ENCODE measurements around the gene KIF11.
"Not testable (repeated sequence)": the region's sequence is repeated elsewhere in the genome, so short reads cannot be mapped to it uniquely, and the experiment has no call there.

The KIF11 gene

DNA sequence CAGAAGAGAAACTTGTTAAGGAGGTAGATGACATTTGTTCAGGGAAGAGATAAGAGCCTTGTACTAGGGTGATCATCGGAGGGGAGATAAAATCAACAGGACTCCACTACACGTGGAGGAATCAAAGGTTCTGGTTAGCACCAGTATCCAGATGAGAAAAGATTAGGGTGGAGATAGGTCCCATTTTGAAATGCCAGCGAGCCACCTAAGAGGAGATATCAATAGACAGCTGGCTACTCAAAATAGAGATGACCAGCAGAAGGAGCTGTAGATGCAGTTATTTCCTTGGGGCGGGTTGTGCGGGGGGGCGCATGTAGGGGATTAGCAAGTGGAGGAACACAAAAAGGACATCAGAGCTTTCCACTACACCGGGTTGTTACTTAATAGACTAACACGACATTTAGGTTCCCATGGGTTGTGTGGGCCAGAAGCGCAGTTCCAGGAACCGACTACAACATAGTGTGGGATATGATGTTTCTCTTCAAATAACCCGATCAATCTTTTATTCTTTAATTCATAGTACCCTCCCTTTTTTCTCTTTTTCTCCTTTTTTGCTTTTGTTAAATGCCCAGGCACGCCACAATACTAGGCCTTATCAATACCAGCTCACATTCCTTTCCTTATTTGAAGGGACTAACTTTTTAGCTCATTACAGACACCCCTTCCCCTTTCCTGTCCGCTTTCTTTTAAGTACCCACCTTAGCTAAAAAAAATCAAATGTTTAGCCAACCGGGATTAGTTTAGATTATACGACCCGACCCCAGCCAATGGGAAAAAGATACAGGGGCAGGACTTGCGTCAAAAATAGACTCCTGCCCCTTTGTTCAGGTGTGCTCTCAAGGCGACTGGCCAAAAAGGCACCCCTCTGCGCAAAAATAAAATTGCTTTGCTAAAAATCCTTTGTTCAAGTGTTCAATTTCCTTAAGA lies 2.0 kb upstream of the KIF11 start:
- no peak for DNase-seq (ENCODE audit: low read depth)

DNA sequence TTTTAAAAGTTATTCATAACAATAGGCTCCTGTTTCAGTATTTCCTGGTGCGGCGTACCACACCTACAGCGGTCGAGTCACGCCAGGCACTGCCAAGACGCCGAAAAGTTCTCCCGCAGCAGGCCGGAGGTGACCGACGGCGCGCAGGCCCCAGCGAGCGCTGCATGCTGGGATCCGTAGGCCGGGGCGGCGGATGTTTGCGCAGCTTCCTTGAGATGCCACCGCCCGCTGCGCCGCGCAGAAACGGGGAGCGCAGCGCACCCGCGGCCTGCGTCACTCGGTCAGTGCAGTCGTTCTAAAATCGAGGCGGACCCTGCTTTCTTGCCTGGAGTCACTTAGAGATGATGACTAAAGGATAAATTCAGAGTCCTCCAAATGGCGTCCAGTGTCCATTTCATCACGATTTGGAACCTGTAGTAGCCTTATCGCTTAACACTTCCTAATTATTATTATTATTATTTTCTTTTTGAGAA lies 1.3 kb upstream of the KIF11 start:
- DNase-seq (ENCODE audit: low read depth): peak; percentile 82

DNA sequence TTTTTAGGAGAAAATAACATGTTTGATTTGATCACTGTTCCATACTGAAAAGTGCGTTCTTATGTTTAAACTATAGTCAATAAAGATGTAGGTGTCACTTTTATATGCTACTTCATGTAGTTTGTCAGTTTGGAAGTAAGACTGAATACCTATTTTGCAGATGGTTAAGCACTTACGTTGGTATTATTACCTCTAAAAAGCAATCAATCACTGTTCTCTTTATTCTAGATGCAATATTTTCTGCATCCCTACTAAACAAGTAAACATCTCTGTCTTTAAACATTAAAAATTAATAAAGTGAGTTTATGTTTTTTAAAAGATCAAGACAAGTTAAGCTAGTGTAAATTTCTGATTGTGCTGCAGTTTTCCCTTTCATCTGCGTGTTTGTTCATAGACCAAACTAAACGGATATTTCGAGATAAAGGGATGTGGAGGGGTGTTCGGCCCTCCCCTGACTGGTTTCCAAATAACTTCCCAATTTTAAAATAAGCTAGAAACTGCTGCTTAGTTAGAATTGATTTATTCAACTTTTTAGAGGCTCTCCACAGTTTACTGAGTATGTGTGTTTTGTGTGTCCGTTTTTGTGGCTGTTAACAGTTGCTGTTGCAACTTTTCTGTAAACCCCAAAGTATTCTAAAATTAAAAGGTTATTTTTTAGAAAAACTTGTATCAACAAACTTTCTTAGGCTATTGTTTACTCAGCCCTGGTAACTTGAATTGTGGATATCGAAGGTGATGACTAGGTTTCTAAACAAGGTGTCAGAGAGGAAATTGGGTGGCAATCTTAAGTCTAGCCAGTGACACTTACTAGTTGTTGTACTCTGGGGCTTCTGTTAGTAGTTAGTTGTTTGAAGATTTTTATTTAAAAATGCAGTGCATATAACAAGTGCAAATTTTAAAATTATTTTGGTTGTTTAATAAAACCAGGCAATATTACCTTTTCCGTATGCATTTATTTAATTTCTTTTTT lies 974 bp downstream of the KIF11 start:
- DNase-seq (ENCODE audit: low read depth): no peak

DNA sequence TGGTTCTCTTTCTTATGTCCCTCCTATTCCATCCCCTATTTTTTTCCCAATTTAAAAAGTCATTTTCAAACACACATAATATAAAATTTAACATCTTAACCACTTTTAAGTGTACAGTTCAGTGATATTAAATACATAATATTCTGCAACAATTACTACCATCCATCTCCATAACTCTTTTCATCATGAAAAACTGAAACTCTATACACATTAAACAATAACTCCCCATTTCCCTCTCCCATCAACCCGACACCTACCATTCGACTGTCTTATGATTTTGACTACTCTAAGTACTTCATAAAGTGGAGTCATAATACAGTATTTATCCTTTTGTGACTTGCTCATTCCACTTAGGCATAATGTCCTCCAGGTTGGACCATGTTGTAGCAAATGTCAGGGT lies 2.6 kb downstream of the KIF11 start:
- no peak for DNase-seq (ENCODE audit: low read depth)

DNA sequence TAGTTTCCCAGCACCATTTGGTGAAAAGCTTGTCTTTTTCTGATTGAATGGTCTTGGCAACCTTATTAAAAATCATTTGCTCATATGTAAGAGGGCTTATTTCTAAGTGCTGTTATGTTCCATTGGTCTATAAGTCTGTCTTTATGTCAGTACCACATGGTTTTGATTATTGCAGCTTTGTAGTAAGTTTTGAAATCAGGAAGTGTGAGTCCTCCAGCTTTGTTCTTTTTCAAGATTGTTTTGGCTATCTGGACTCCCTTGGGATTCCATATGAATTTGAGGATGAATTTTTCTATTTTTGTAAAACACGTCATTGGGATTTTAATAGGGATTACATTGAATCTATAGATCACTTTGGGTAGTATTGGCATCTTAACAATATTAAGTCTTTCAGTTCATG lies 5.4 kb downstream of the KIF11 start:
- DNase-seq (ENCODE audit: low read depth): no peak

DNA sequence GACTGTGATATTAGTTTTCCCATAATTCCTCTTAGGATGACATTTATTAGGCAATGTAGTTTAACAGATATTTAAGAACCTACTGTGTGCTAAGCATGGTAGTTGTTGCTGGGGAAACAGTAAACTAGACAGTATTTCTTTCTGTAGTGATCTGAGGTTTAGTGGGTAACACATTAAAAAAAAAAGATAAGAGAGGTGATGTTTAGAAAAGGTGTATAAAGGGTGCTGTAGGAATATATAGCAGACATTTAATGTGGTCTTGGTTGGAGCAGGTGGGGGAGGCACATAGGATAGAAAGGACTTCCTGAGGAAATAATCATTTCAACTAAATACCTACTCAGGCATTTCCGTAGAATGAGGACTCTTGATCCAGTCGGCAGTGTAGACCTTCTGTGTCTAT lies 11.9 kb downstream of the KIF11 start:
- DNase-seq (ENCODE audit: low read depth): no peak

DNA sequence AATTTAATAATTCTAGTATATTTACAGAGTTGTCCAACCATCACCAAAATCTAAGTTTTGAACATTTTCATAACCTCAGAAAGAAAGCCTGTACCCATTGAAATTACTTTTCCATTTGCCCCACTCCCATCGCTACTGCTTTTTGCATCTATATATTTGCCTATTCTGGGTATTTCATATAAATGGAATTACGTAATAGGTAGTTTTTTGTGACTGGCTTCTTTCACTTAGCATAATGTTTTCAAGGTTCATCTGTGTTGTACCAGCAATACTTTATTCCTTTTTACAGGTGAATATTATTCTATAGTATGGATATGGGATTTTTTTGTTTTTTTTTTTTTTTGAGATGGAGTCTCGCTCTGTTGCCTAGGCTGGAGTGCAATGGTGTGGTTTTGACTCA lies 22.6 kb downstream of the KIF11 start:
- no peak for DNase-seq (ENCODE audit: low read depth)

DNA sequence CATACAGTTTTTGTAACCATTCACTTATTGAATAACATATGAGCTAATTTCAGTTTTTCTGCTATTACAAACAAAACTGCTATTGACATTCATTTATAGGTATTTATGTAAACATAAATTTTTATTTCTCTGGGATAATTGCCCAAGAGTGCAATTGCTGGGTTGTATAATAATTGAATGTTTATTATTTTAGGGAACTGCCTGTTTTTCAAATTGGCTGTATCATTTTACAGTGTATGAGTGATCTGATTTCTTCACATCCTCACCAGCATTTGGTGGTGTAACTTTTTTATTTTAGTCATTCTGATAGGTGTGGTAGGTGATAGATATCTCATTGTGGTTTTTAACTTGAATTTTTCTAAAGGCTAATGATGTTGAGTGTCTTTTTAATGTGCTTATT lies 26.4 kb downstream of the KIF11 start:
- DNase-seq (ENCODE audit: low read depth): no peak

DNA sequence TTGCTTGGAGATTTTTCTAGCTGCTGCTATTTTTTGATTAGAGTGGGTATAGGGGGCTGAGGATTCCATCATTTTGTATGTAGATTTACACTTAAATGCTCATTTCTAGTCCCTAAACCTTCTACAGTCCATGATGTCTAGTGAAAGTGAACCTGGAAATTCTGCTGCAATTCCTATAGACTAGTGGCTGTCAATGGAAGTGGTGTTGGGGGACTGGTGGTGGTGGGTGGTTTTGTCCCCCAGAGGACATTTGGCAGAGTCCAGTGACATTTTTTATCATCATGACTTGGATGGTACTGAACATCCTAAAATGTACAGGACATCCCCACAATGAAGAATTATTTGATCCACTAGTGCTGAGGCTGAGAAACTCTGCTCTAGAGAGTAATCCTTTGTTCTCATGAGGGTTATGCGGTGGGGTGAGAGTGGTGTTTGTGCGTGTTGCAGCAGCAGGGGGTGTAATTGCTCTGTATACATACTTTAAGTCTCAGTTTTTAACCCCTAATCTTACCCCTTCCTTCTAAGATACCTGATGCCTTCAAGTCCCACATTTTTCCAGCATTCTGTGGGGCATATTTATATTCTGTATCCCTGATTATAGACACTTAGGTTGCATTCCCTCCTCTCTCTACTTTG lies 35.0 kb downstream of the KIF11 start:
- no peak for DNase-seq (ENCODE audit: low read depth)

DNA sequence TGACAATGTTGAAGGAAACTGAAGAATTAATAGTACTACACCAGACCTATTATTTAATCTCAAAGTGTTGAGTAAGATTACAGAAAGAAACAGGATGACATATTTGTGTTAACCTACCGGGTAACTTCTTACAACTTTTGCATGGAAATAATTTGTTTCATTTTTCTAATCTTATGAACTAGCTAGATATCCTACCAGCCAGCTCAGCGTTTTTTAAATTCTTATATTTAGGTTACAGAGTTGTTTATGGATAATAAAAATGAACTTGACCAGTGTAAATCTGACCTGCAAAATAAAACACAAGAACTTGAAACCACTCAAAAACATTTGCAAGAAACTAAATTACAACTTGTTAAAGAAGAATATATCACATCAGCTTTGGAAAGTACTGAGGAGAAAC lies 37.0 kb downstream of the KIF11 start:
- no peak for DNase-seq (ENCODE audit: low read depth)

DNA sequence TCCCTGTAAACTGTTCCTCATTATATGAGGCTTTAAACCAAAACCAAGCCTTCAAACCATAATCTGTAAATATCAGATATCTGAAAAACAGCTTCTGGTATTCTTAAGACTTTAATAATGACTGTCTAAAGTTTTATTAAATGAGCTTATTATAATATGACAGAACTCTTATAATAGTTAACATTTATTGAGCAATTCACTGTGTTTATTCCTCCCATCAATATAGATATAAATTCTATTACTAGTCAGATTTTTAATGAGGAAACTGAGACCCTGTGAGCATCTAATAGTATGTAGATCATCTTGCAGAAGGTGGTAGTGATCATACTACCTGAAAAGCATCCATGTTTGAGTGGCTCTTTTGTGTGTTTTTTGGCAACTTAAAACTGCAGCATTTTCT lies 45.1 kb downstream of the KIF11 start:
- no peak for DNase-seq (ENCODE audit: low read depth)

DNA sequence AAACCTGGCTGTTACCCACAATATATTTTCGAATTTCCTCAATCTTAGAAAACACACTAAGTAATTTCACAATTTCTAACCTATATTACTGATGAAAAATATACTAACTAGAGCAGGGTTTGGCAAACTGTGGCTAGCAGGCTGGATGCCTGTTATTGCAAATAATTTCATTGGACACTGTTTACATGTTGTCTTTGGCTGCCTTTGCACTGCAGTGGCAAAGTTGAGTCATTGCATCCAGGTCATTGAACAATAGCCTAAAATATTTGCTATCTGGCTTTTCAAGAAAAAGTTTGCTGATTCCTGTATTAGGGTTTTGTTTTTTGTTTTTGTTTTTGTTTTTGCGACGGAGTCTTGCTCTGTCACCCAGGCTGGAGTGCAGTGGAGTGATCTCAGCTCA lies 47.2 kb downstream of the KIF11 start:
- no peak for DNase-seq (ENCODE audit: low read depth)

DNA sequence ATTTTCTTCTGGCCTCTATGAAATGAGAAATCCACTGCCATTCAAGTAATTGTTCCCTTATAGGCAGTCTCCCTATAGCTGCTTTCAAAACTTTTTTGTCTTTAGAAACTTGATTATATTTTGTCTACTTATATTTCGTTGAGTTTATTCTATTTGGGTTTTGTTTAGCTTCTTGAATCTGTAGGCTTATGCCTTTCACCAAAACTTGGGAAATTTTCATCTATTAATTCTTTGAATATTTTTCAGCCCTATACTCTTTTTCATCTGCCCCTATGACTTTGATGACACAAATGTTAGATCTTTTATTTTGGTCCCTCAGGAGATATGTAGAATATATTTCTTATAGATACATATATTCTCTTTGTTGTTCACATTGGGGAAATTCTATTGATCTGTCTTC lies 48.6 kb downstream of the KIF11 start:
- DNase-seq (ENCODE audit: low read depth): no peak

DNA sequence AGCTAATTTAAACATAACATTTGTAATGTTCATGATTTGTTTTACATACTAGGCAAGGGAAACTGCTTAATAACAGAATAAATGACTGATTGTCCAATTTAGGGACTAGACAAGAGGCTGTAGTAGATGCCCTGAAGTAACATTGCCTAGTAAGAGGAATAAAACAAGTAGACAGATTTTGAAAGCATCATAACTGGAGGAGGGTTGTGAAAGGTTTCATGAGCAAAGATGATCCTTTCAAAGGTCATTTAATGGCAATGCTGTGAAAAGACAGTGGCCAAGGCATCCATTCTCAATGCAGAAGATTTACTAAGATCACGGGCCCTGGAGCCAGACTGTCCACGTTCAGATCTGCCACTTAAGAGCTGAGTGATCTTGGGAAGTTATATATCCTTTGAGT lies 52.0 kb downstream of the KIF11 start:
- DNase-seq (ENCODE audit: low read depth): no peak

DNA sequence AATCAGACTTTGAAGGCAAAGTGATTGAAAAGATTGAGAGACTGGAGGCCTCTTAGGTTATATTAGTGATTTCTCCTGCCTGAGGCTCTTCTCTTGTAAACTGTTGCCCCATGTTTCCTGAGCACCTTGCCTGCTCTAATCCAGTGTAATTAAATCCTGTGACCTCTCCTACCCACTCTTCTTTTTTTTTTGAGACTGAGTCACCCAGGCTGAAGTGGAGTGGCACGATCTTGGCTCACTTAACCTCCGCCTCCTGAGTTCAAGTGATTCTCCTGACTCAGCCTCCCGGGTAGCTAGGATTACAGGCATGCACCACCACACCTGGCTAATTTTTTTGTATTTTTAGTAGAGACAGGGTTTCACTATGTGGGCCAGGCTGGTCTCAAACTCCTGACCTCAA lies 57.9 kb downstream of the KIF11 start:
- not testable (repeated sequence) for DNase-seq (ENCODE audit: low read depth)

DNA sequence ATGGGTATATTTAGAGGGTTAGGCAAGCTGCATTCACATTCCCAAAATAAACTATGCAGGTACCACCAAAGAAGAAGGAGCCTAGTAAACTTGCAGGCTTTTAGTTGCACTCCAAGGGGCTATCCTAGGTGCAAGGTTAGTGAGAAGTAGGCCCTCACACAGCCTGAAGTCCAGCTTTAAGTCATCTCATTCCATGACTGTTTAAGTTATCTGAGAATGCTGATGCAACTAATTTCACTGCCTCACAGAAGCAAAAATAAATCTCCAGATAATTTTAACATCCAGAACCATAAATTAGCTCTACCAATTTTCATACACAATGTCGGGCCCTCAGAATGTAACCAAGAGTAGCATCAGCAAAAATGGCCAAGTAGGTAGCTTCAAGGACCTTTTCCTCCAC lies 62.5 kb downstream of the KIF11 start:
- DNase-seq (ENCODE audit: low read depth): no peak

DNA sequence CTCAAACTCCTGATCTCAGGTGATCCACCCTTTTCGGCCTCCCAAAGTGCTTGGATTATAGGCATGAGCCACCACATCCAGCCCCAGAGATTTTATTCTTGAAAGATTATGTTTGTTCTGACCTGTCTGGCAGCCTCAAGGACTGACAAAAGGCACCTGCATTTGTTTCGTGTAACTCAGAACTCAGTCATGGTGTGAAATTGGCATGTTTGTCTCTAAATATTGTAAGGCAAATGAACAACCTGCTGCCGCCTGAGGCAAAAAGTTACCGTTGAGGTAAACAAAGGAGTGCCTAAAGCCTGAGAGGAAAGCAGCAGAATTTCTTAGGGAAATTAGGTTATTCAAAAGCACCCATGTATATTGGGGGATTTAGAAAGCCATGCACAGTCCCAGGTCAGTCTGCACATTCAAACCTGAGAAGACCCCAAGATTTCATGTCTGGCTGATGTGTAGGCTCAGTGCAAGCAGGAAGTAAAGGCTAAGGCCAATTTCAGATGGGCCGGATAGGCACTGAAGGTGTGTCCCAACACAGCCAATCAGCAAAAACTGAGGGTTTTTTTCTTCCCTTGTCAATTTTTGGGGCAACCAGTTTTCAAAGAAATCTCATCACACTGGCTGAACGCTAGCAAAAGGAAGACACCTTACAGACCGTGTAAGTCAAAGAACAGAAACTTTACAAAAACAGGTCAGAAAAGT lies 63.5 kb downstream of the KIF11 start:
- no peak for DNase-seq (ENCODE audit: low read depth)

DNA sequence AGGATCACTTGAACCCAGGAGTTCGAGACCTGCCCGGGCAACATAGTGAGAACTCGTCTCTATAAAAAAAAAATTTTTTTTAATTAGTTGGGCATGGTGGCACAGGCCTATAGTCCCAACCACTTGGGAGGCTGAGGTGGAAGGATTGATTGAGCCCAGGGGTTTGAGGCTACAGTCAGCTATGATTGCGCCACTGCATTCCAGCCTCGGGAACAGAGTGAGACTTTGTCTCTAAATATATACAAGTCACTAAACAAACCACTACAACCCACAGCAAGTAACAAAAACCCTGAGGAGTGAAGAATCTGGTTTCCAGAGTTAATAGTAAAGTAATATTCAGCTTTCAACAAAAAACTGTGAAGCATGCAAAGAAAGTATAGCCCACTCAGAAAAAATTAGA lies 64.1 kb downstream of the KIF11 start:
- DNase-seq (ENCODE audit: low read depth): no peak

DNA sequence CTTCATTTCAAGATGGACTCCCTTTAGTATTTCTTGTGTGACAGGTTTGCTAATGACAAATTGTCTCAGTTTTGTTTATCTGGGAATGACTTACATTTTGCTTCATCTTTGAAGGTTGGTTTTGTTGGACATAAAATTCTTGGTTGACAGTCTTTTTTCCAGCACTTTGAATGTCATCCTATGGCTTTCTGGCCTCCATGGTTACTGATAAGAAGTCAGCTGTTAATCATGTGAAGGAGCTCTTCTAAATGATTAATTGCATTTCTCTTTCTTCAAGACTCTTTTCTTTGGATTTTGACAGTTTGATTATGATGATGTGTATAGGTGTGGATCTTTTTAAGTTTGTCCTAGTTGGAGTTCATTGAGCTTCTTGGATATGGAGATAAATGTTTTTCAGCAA lies 69.9 kb downstream of the KIF11 start:
- DNase-seq (ENCODE audit: low read depth): no peak

DNA sequence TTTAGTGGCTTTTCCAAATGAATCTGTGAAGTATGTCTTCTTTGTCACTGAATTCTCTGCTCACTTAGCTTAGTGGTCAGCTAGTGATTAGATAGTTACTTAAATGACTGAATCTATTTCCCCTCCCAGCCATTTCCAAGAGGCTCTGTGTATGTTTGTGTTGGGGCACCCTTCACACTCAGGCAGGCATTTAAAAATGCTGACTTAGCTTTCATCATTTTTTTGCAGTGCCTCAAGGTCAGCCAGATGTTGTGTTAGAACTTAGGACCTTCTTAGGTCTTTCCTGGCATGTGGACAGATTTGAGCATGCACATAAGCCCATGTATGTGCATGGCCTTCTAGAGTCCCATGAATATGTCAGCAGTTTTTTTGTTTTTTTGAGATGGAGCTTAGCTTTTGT lies 71.4 kb downstream of the KIF11 start:
- DNase-seq (ENCODE audit: low read depth): no peak

DNA sequence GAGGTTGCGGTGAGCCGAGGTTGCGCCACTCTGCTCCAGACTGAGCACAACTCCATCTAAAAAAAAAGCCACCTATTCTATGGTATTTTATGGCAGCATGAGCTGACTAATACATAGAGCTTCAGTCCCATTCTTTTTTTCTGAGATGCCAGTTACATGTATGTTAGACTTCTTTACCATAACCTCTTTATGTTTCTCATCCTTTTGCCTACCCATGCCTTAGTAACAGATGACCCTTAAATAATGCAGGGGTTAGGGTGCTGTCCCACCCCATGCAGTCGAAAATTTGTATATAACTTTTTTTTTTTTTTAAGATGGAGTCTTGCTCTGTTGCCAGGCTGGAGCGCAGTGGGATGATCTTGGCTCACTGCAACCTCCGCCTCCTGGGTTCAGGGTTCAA lies 74.1 kb downstream of the KIF11 start:
- DNase-seq (ENCODE audit: low read depth): no peak

DNA sequence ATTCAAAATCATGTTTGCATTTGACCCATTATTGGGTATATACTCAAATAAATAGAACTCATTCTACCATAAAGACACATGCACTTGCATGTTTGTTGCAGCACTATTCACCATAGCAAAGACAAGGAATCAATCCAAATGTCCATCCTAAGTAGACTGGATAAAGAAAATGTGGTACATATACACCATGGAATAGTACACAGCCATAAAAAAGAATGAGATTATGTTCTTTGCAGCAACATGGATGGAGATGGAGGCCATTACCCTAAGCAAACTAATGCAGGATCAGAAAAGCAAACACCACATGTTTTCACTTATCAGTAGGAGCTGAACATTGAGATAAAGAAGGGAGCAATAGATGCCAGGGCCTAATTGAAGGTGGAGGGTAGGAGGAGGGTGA lies 84.8 kb downstream of the KIF11 start:
- no peak for DNase-seq (ENCODE audit: low read depth)

Data from stimulated activated CD8-positive, alpha-beta memory T cell treated with anti-CD3 and anti-CD28 coated beads, Interleukin-12 subunit alpha, Interleukin-12 subunit beta, amount 100 ng/mL, for 4 hours (primary cell).